IMR-90 (cell line): ENCODE data around the gene BLOC1S6.

Experiments
- BHLHE40 ChIP-seq: fragments of 150-350 bp; IDR thresholded peaks from 2 replicates; pipeline ENCODE4 v1.6.1; 2016; ENCODE audit warnings: mild to moderate bottlenecking, low read depth, low read length
- RFX5 ChIP-seq: IDR thresholded peaks from 2 replicates; pipeline ENCODE4 v1.8.0; 2012; ENCODE audit warnings: low read depth, mild to moderate bottlenecking, low read length, moderate library complexity
- TF ChIP-seq, protein P1 (sequence below): conservative IDR thresholded peaks from 2 replicates; pipeline ENCODE4 v1.5.1; 2012; ENCODE audit warnings: mild to moderate bottlenecking, low read depth, low read length, improper control_type of control experiment
- TF ChIP-seq, protein P2 (sequence below): fragments of 150-350 bp; IDR thresholded peaks from 2 replicates; pipeline ENCODE4 v1.6.1; 2016; ENCODE audit warnings: low read depth, mild to moderate bottlenecking, low read length, moderate library complexity, borderline replicate concordance

DNA sequence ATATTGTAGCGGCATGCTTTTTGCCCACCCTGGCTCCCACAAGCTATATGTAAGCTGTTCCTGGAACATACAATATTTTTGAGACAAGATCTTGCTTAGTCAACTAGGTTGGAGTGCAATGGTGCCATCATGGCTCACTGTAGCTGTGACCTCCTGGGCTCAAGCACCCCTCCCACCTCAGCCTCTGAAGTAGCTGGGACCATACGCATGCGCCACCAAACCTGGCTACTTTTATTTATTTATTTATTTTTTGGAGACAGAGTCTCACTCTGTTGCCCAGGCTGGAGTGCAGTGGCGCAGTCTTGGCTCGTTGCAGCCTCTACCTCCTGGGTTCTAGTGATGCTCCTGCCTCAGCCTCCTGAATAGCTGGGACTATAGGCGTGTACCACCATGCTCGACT lies 41.0 kb downstream of the BLOC1S6 start:
- TF ChIP-seq, protein P1, sequence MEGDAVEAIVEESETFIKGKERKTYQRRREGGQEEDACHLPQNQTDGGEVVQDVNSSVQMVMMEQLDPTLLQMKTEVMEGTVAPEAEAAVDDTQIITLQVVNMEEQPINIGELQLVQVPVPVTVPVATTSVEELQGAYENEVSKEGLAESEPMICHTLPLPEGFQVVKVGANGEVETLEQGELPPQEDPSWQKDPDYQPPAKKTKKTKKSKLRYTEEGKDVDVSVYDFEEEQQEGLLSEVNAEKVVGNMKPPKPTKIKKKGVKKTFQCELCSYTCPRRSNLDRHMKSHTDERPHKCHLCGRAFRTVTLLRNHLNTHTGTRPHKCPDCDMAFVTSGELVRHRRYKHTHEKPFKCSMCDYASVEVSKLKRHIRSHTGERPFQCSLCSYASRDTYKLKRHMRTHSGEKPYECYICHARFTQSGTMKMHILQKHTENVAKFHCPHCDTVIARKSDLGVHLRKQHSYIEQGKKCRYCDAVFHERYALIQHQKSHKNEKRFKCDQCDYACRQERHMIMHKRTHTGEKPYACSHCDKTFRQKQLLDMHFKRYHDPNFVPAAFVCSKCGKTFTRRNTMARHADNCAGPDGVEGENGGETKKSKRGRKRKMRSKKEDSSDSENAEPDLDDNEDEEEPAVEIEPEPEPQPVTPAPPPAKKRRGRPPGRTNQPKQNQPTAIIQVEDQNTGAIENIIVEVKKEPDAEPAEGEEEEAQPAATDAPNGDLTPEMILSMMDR, result no peak
- TF ChIP-seq, protein P2, sequence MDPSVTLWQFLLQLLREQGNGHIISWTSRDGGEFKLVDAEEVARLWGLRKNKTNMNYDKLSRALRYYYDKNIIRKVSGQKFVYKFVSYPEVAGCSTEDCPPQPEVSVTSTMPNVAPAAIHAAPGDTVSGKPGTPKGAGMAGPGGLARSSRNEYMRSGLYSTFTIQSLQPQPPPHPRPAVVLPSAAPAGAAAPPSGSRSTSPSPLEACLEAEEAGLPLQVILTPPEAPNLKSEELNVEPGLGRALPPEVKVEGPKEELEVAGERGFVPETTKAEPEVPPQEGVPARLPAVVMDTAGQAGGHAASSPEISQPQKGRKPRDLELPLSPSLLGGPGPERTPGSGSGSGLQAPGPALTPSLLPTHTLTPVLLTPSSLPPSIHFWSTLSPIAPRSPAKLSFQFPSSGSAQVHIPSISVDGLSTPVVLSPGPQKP, result no peak
- TF ChIP-seq RFX5 (no peak), BHLHE40 (no peak)
